ENCODE measurements around the gene DNAJC21. TPM values are rescaled to one million over a fixed set of nuclear protein-coding genes. Genes with fewer than 3 reads are reported as not detected.
"Not testable (repeated sequence)": the region's sequence is repeated elsewhere in the genome, so short reads cannot be mapped to it uniquely, and the experiment has no call there.

Gene DNAJC21
- total and polyA plus RNA-seq, 7 donors, result 49.3 to 113 (median 64.3) TPM

DNA sequence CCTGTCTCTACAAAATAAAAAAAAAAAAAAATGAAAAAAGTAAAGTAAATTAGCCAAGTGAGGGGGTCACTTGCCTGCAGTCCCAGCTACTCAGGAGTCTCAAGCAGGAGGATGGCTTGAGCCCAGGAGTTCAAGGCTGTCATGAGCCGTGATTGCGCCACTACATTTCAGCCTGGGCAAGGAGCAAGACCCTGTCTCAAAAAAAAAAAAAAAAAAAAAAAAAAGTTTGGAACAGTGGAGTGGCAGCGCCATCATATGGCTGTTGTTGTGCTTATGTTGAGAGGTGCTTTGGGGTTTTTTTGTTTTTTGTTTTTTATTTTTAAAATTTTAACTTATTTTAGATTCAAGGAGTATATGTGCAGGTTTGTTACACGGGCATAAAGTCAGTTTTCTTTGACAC is 10.3 kb upstream of the DNAJC21 start:
- 85 to 90% (median 89%) methylated on average over 4 of the region's 4 CpGs for WGBS, 3 donors
- TF ChIP-seq, protein P1, sequence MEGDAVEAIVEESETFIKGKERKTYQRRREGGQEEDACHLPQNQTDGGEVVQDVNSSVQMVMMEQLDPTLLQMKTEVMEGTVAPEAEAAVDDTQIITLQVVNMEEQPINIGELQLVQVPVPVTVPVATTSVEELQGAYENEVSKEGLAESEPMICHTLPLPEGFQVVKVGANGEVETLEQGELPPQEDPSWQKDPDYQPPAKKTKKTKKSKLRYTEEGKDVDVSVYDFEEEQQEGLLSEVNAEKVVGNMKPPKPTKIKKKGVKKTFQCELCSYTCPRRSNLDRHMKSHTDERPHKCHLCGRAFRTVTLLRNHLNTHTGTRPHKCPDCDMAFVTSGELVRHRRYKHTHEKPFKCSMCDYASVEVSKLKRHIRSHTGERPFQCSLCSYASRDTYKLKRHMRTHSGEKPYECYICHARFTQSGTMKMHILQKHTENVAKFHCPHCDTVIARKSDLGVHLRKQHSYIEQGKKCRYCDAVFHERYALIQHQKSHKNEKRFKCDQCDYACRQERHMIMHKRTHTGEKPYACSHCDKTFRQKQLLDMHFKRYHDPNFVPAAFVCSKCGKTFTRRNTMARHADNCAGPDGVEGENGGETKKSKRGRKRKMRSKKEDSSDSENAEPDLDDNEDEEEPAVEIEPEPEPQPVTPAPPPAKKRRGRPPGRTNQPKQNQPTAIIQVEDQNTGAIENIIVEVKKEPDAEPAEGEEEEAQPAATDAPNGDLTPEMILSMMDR (IDR thresholded peaks at IDR 0.05), result no peak
- Histone ChIP-seq H3K4me3 (no peak overlapping the region), H3K27ac (no peak overlapping the region), H3K4me1 (peaks cover 24% of the 10 kb centered on the region), H3K36me3 (ENCODE audit: insufficient read depth in 1 of 2, low read depth in 1 of 2) (peaks cover 0 to 61% of the 10 kb centered on the region in 2 donors), H3K9me3 (no peaks in the 10 kb centered on the region), H3K27me3 (ENCODE audit: insufficient read depth in 3 of 3, low read length in 2 of 3) (no peaks in the 10 kb centered on the region)
- ATAC-seq, result no peak
- intact Hi-C loops (cut with DNase I), result no loop called here
- no peak for DNase-seq

DNA sequence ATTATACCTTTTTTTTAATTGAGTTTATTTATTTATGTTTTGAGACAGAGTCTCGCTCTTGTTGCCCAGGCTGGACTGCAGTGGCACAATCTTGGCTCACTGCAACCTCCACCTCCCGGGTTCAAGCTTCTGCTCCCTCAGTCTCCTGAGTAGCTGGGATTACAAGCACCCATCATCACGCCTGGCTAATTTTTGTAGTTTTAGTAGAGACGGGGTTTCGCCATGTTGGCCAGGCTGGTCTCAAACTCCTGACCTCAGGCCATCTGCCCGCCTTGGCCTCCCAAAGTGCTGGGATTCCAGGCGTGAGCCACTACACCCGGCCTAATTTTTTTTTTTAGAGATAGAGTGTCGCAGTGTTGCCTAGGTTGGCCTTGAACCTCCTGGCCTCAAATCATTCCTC is 6.1 kb upstream of the DNAJC21 start:
- H3K4me1 ChIP-seq; DNase-seq; ATAC-seq; intact Hi-C loops (cut with DNase I); H3K27me3 ChIP-seq (ENCODE audit: insufficient read depth in 3 of 3, low read length in 2 of 3); H3K9me3 ChIP-seq; H3K4me3 ChIP-seq: not testable (repeated sequence)
- H3K27ac ChIP-seq, result peak overlapping the region; percentile 75
- WGBS, 3 donors, result 87 to 90% (median 88%) methylated on average over 9 of the region's 9 CpGs
- H3K36me3 ChIP-seq (ENCODE audit: insufficient read depth in 1 of 2, low read depth in 1 of 2), result peaks cover 3 to 93% of the 10 kb centered on the region in 2 donors

DNA sequence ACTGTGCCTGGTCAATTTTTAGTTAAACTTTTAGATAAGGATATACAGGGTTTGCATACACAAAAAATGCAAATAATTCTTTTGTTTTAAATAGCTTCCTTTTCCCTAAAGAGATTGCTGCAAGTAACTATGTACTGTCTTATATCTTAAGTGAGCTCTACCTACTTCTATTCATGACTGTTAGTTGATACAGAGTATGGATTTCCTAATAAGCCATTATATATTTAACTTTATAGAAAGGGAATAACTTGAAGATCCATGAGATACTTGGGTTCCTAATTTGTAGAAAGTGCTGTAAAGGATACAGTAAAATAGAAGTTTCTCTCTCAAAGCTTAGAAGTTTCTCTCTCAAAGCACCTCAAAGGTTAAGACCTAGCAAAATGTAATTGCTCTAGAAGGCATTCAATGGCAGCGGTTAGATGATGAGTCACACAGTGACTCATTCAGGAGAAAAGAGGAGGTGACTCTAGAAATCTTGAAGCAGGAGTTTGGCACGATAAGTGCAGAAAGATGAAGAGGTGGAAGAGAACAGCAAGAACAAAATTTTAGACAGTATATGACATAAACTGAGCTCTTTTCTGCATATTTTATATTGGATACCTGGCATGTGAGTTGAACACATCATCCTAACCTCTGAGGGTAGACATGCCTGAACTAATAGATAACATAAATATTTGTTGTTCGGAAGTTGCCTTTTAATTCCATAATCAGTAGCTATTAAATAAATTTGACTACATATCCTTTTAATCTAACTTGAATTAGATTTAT is 5.5 kb upstream of the DNAJC21 start:
- intact Hi-C loops (cut with DNase I), result no loop called here
- WGBS, 3 donors, result 49 to 54% (median 54%) methylated on average over 3 of the region's 3 CpGs
- peak; percentile 79 to 89 (median 89) for ATAC-seq

DNA sequence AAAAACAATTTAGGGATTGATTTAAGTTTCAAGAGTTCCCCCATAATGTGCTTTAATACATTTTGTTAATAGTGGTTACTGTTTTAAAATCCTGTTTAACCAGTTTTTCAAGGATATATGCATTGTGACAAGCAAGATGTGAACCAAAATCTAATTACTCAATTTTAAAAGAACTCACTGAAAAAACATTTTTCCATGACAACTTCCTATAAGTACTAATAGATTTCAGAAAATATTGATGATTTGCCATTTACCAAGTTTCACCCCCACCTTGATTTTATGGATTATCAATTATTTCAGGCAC is 4.9 kb upstream of the DNAJC21 start:
- peaks cover 5% of the 10 kb centered on the region for H3K4me1 ChIP-seq
- H3K27ac ChIP-seq, result peak overlapping the region; percentile 75
- H3K27me3 ChIP-seq (ENCODE audit: insufficient read depth in 3 of 3, low read length in 2 of 3), result no peaks in the 10 kb centered on the region
- H3K9me3 ChIP-seq, result no peaks in the 10 kb centered on the region
- DNase-seq (no peak), ATAC-seq (no peak)
- intact Hi-C loops (cut with DNase I), result no loop called here
- TF ChIP-seq, protein P1 (IDR thresholded peaks at IDR 0.05), result no peak
- peaks cover 3 to 82% of the 10 kb centered on the region in 2 donors for H3K36me3 ChIP-seq (ENCODE audit: insufficient read depth in 1 of 2, low read depth in 1 of 2)
- no peak overlapping the region for H3K4me3 ChIP-seq

More for the DNA sequence above, 5.5 kb upstream of the DNAJC21 start:
- peaks cover 3 to 87% of the 10 kb centered on the region in 2 donors for H3K36me3 ChIP-seq (ENCODE audit: insufficient read depth in 1 of 2, low read depth in 1 of 2)
- H3K27me3 ChIP-seq (ENCODE audit: insufficient read depth in 3 of 3, low read length in 2 of 3), result no peaks in the 10 kb centered on the region
- peak overlapping the region; percentile 75 for H3K27ac ChIP-seq
- DNase-seq, result no peak
- no peaks in the 10 kb centered on the region for H3K9me3 ChIP-seq
- no peak overlapping the region for H3K4me3 ChIP-seq
- TF ChIP-seq, protein P1 (IDR thresholded peaks at IDR 0.05), result no peak
- H3K4me1 ChIP-seq, result peaks cover 5% of the 10 kb centered on the region

DNA sequence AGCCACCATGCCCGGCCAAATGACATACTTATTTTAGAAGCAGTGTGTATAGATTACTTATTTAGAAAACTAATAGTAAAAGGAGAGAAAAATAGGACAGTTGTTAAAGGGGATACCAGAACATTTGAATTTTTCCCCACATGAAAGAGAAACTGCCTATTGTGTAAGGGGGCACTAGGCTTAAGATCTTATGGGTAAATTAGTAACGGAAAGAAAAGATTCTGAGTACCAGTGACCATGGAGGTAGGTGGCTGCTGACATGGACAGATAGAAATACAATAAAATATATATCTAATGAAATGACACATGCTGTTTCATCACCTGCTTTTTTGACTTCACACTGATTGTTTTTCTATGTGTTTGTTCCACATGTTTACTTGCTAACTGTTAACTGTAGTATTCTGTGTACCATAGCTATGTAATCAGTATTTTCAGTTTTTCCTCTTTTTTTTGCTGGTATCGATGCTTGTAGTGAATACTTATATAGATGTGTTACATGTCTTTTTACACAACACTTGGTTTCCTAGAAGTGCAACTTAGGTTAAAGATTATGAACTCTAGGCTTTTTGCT is 3.0 kb upstream of the DNAJC21 start:
- 84 to 92% (median 85%) methylated on average over 3 of the region's 3 CpGs for WGBS, 3 donors
- Histone ChIP-seq H3K4me1 (peaks cover 15% of the 10 kb centered on the region), H3K4me3 (no peak overlapping the region), H3K36me3 (ENCODE audit: insufficient read depth in 1 of 2, low read depth in 1 of 2) (peaks cover 3 to 62% of the 10 kb centered on the region in 2 donors), H3K27ac (peak overlapping the region; percentile 10), H3K9me3 (no peaks in the 10 kb centered on the region), H3K27me3 (ENCODE audit: insufficient read depth in 3 of 3, low read length in 2 of 3) (no peaks in the 10 kb centered on the region)
- intact Hi-C loops (cut with DNase I), result no loop called here
- TF ChIP-seq, protein P1 (IDR thresholded peaks at IDR 0.05), result no peak
- DNase-seq, result no peak
- no peak for ATAC-seq
